HCT116 (cell line): ENCODE data around the gene HSPA9.

Source experiments
- ATF3 ChIP-seq: IDR thresholded peaks from 2 replicates; pipeline ENCODE4 v1.6.1; 2012
- CEBPB ChIP-seq: IDR thresholded peaks from 2 replicates; pipeline ENCODE4 v1.6.1; 2012; ENCODE audit warnings: low read depth
- EZH2 ChIP-seq: fragments of 200-600 bp; sonication (generic); IDR thresholded peaks from 2 replicates; pipeline ENCODE4 v1.6.1; 2017; ENCODE audit warnings: antibody characterized with exemption, mixed run types
- POLR2A ChIP-seq: IDR thresholded peaks from 2 replicates; pipeline ENCODE4 v1.7.0; 2011; ENCODE audit warnings: borderline replicate concordance; ENCODE audit not compliant: insufficient read depth, insufficient read length; ENCODE audit errors: extremely low read depth
- TCF7L2 ChIP-seq: IDR thresholded peaks from 2 replicates; pipeline ENCODE4 v1.7.0; 2011; ENCODE audit warnings: borderline replicate concordance, inconsistent platforms; ENCODE audit not compliant: insufficient read depth, insufficient read length; ENCODE audit errors: extremely low read depth
- TF ChIP-seq, protein P1 (sequence below): IDR thresholded peaks from 2 replicates; pipeline ENCODE4 v1.6.1; 2012; ENCODE audit warnings: low read depth
- TF ChIP-seq, protein P2 (sequence below), 3 experiments: fragments of 200-600 bp in 1 of 3; sonication (generic) in 1 of 3; IDR thresholded peaks in 2 of 3; conservative IDR thresholded peaks in 1 of 3; 2 replicates each; pipeline ENCODE4 v1.5.1; 2012 to 2017; ENCODE audit warnings: low read depth in 2 of 3, low read length in 2 of 3, antibody characterized with exemption in 1 of 3, borderline replicate concordance in 1 of 3, control low read depth in 1 of 3, mild to moderate bottlenecking in 1 of 3, mixed read lengths in 1 of 3, mixed run types in 1 of 3, moderate library complexity in 1 of 3; ENCODE audit not compliant: insufficient read depth in 1 of 3

GRCh38 chr5:138594305-138595058 is 19.3 kb upstream of the HSPA9 start:
- TF ChIP-seq, protein P1, sequence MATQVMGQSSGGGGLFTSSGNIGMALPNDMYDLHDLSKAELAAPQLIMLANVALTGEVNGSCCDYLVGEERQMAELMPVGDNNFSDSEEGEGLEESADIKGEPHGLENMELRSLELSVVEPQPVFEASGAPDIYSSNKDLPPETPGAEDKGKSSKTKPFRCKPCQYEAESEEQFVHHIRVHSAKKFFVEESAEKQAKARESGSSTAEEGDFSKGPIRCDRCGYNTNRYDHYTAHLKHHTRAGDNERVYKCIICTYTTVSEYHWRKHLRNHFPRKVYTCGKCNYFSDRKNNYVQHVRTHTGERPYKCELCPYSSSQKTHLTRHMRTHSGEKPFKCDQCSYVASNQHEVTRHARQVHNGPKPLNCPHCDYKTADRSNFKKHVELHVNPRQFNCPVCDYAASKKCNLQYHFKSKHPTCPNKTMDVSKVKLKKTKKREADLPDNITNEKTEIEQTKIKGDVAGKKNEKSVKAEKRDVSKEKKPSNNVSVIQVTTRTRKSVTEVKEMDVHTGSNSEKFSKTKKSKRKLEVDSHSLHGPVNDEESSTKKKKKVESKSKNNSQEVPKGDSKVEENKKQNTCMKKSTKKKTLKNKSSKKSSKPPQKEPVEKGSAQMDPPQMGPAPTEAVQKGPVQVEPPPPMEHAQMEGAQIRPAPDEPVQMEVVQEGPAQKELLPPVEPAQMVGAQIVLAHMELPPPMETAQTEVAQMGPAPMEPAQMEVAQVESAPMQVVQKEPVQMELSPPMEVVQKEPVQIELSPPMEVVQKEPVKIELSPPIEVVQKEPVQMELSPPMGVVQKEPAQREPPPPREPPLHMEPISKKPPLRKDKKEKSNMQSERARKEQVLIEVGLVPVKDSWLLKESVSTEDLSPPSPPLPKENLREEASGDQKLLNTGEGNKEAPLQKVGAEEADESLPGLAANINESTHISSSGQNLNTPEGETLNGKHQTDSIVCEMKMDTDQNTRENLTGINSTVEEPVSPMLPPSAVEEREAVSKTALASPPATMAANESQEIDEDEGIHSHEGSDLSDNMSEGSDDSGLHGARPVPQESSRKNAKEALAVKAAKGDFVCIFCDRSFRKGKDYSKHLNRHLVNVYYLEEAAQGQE, result no peak
- no peak for TF ChIP-seq EZH2
- TF ChIP-seq TCF7L2, result no peak
- no peak for TF ChIP-seq POLR2A
- no peak for TF ChIP-seq ATF3
- TF ChIP-seq, protein P2, sequence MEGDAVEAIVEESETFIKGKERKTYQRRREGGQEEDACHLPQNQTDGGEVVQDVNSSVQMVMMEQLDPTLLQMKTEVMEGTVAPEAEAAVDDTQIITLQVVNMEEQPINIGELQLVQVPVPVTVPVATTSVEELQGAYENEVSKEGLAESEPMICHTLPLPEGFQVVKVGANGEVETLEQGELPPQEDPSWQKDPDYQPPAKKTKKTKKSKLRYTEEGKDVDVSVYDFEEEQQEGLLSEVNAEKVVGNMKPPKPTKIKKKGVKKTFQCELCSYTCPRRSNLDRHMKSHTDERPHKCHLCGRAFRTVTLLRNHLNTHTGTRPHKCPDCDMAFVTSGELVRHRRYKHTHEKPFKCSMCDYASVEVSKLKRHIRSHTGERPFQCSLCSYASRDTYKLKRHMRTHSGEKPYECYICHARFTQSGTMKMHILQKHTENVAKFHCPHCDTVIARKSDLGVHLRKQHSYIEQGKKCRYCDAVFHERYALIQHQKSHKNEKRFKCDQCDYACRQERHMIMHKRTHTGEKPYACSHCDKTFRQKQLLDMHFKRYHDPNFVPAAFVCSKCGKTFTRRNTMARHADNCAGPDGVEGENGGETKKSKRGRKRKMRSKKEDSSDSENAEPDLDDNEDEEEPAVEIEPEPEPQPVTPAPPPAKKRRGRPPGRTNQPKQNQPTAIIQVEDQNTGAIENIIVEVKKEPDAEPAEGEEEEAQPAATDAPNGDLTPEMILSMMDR (IDR thresholded peaks at IDR 0.05 in 2 of 3, conservative IDR thresholded peaks at IDR 0.05 in 1 of 3; ENCODE audit: borderline replicate concordance in 1 of 3, insufficient read depth in 1 of 3, low read depth in 2 of 3, low read length in 2 of 3), result peak; percentile 16 to 75 (median 67); a peak in 5 of 6 replicates
- TF ChIP-seq CEBPB, result no peak
